Stomach (tissue), 4 donors: ENCODE data around the gene XYLT1.

ENCODE experiments used
- EP300 ChIP-seq: sonication (generic); formaldehyde crosslinking; IDR thresholded peaks from one replicate; pipeline ENCODE4 v1.6.1; 2017; ENCODE audit warnings: antibody characterized with exemption
- TF ChIP-seq, protein P1 (sequence below), 7 experiments: fragments of 450-650 bp in 4 of 7; fragments of 200-600 bp in 3 of 7; sonication (generic) in 3 of 7; IDR thresholded peaks; one replicate each; pipeline ENCODE4 v1.5.1; 2016 to 2019; ENCODE audit warnings: antibody characterized with exemption in 7 of 7, control low read depth in 2 of 7, mild to moderate bottlenecking in 1 of 7

GRCh38 chr16:17446661-17447060 lies 24.1 kb downstream of the XYLT1 start:
- TF ChIP-seq, protein P1, sequence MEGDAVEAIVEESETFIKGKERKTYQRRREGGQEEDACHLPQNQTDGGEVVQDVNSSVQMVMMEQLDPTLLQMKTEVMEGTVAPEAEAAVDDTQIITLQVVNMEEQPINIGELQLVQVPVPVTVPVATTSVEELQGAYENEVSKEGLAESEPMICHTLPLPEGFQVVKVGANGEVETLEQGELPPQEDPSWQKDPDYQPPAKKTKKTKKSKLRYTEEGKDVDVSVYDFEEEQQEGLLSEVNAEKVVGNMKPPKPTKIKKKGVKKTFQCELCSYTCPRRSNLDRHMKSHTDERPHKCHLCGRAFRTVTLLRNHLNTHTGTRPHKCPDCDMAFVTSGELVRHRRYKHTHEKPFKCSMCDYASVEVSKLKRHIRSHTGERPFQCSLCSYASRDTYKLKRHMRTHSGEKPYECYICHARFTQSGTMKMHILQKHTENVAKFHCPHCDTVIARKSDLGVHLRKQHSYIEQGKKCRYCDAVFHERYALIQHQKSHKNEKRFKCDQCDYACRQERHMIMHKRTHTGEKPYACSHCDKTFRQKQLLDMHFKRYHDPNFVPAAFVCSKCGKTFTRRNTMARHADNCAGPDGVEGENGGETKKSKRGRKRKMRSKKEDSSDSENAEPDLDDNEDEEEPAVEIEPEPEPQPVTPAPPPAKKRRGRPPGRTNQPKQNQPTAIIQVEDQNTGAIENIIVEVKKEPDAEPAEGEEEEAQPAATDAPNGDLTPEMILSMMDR (IDR thresholded peaks at IDR 0.05): no peak
- TF ChIP-seq EP300: no peak
